Measurements from ENCODE around the gene ANO2. TPM values are rescaled to one million over a fixed set of nuclear protein-coding genes. Genes with fewer than 3 reads are reported as not detected.

The ANO2 gene
- total and polyA plus RNA-seq, 2 experiments from 2014 or later = 0.21 TPM; not detected in 1

DNA sequence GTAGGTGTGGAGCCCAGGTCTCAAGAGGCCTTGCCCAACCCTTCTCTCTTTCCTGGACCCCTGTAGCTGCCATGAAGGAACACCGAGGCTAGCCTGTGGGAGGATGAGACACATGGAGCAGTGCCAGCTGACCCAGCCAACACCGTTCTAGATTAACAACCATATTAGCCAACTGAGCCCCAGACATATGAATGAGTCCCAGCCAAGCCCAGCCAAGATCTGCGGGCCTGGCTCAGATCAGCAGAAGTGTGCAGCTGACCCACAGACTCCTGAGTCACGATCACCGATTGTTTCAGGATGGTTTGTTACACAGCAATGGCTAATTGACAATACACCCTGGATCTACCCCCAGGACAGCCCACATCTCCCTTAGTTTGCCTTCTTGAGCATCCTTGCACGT, 431.0 kb downstream of the ANO2 start:
- H3K27ac ChIP-seq = no peak overlapping the region
- H3K36me3 ChIP-seq = no peaks in the 10 kb centered on the region
- H3K27me3 ChIP-seq = no peaks in the 10 kb centered on the region
- H3K4me1 ChIP-seq (ENCODE audit: low read depth) = no peaks in the 10 kb centered on the region
- H3K4me3 ChIP-seq = no peak overlapping the region
- H3K9me3 ChIP-seq (ENCODE audit: low read depth) = no peaks in the 10 kb centered on the region
- TF ChIP-seq, protein P1, sequence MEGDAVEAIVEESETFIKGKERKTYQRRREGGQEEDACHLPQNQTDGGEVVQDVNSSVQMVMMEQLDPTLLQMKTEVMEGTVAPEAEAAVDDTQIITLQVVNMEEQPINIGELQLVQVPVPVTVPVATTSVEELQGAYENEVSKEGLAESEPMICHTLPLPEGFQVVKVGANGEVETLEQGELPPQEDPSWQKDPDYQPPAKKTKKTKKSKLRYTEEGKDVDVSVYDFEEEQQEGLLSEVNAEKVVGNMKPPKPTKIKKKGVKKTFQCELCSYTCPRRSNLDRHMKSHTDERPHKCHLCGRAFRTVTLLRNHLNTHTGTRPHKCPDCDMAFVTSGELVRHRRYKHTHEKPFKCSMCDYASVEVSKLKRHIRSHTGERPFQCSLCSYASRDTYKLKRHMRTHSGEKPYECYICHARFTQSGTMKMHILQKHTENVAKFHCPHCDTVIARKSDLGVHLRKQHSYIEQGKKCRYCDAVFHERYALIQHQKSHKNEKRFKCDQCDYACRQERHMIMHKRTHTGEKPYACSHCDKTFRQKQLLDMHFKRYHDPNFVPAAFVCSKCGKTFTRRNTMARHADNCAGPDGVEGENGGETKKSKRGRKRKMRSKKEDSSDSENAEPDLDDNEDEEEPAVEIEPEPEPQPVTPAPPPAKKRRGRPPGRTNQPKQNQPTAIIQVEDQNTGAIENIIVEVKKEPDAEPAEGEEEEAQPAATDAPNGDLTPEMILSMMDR (IDR thresholded peaks at IDR 0.05; ENCODE audit: low read depth, low read length) = no peak
- DNase-seq (ENCODE audit: low read depth in 1 of 2, low spot score in 1 of 2) = no peak

DNA sequence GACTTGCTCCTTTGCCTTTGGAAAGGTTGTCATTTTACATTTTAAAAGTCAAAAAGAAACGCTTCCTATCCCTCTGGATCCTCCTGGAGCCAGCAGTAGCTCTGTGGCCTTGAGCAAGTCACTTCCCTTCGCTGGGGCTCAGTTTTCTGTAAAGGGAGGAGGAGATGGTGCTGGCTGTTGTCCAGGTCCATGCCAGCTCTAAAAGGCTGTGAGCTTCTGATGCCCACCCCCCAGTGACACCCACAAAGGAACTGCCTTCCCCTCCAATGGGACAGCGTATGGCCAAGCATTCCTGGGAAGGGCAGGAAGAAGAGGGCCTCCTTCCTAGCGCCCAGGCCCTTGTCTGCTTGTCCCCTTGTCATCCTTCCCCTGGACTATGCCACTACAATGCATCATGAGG, 431.7 kb downstream of the ANO2 start:
- no peaks in the 10 kb centered on the region for H3K27me3 ChIP-seq
- H3K4me1 ChIP-seq (ENCODE audit: low read depth) = no peaks in the 10 kb centered on the region
- H3K4me3 ChIP-seq = no peak overlapping the region
- no peak for DNase-seq (ENCODE audit: low read depth in 1 of 2, low spot score in 1 of 2)
- H3K27ac ChIP-seq = no peak overlapping the region
- TF ChIP-seq, protein P1 (IDR thresholded peaks at IDR 0.05; ENCODE audit: low read depth, low read length) = no peak
- no peaks in the 10 kb centered on the region for H3K9me3 ChIP-seq (ENCODE audit: low read depth)
- no peaks in the 10 kb centered on the region for H3K36me3 ChIP-seq

Other genes starting within 250 kb of the ANO2 start
- gene VWF, start 179.4 kb upstream of the ANO2 start, total RNA-seq = 0.03 and 0.14 TPM in 2 replicates
- not detected in 2 replicates for gene VWF, start 179.4 kb upstream of the ANO2 start, polyA plus RNA-seq

All from cardiac muscle cell (in vitro differentiated cells and primary cell).